NT2/D1 (cell line): Measurements from ENCODE around the gene NUDT4.

ENCODE experiments used
- YY1 ChIP-seq: IDR thresholded peaks from 2 replicates; pipeline ENCODE4 v1.6.1; 2011; ENCODE audit not compliant: insufficient read length, insufficient read depth
- ZNF274 ChIP-seq: IDR thresholded peaks from 2 replicates; pipeline ENCODE4 v1.6.1; 2011; ENCODE audit warnings: mild to moderate bottlenecking, low read depth, low read length

- TF ChIP-seq YY1 = no peak
- no peak for TF ChIP-seq ZNF274
These were observed 44.7 kb upstream of the NUDT4 start for GRCh38 chr12:93333054-93333453.
